NCI-H2227 (cell line): ENCODE measurements around the gene TGFBR2.

Source experiments
- DNase-seq: peaks from one replicate; lab custom pipeline; 2025; ENCODE audit not compliant: unreplicated experiment; lab: John Stamatoyannopoulos, UW

TGFBR2 gene

GRCh38 chr3:30600572-30600971 lies 5.8 kb upstream of the TGFBR2 start:
- DNase-seq: no peak

- DNase-seq: no peak
These were observed 3.5 kb upstream of the TGFBR2 start for GRCh38 chr3:30602946-30603345.

- DNase-seq: no peak
These were observed 2.3 kb upstream of the TGFBR2 start for GRCh38 chr3:30604093-30604492.

GRCh38 chr3:30604558-30604957 lies 1.8 kb upstream of the TGFBR2 start:
- DNase-seq: no peak

GRCh38 chr3:30605005-30605404 lies 1.4 kb upstream of the TGFBR2 start:
- DNase-seq: no peak

GRCh38 chr3:30605706-30606300 lies 598 bp upstream of the TGFBR2 start:
- no peak for DNase-seq

- DNase-seq: no peak
These were observed 832 bp downstream of the TGFBR2 start for GRCh38 chr3:30607032-30607833.

GRCh38 chr3:30608598-30608947 lies 2.2 kb downstream of the TGFBR2 start:
- no peak for DNase-seq

- DNase-seq: no peak
These were observed 3.7 kb downstream of the TGFBR2 start for GRCh38 chr3:30609930-30610701.

- DNase-seq: no peak
These were observed 4.4 kb downstream of the TGFBR2 start for GRCh38 chr3:30610702-30611368.

- DNase-seq: no peak
These were observed 5.4 kb downstream of the TGFBR2 start for GRCh38 chr3:30611613-30612436.

GRCh38 chr3:30612437-30613132 lies 6.2 kb downstream of the TGFBR2 start:
- no peak for DNase-seq

- DNase-seq: no peak
These were observed 6.9 kb downstream of the TGFBR2 start for GRCh38 chr3:30613133-30613825.

GRCh38 chr3:30614373-30614772 lies 8.0 kb downstream of the TGFBR2 start:
- DNase-seq: no peak

- no peak for DNase-seq
These were observed 8.5 kb downstream of the TGFBR2 start for GRCh38 chr3:30614943-30615342.

- no peak for DNase-seq
These were observed 9.4 kb downstream of the TGFBR2 start for GRCh38 chr3:30615615-30616346.

- DNase-seq: no peak
These were observed 10.1 kb downstream of the TGFBR2 start for GRCh38 chr3:30616347-30617027.

GRCh38 chr3:30617069-30617468 lies 10.7 kb downstream of the TGFBR2 start:
- DNase-seq: no peak
